ENCODE results near the gene FLOT2. TPM values are rescaled to one million over a fixed set of nuclear protein-coding genes. Genes with fewer than 3 reads are reported as not detected.

The FLOT2 gene
- total and polyA plus RNA-seq, 2 donors (not counting 1 experiment from before 2014, with no cell fraction given): 196 to 270 TPM

DNA sequence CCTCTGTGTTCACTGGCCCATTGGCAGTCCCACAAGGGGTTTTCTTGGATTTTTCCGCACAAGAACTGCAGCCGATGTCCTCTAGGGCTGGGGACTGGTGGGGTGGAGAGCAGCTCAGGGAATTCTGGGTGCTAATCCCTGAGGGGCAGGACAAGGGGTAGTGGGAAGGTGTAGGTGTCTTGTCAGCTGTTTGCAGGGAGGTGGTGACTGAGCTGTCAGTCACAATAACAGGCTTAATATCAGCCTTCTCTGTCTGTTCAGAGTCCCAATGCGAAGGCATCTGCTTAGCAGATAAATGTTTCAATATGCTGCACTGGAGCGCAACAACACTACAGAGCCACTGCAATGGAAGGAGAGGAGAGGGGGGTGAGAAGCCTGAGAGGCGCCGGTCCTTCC is 15.4 kb upstream of the FLOT2 start:
- no peak for DNase-seq

DNA sequence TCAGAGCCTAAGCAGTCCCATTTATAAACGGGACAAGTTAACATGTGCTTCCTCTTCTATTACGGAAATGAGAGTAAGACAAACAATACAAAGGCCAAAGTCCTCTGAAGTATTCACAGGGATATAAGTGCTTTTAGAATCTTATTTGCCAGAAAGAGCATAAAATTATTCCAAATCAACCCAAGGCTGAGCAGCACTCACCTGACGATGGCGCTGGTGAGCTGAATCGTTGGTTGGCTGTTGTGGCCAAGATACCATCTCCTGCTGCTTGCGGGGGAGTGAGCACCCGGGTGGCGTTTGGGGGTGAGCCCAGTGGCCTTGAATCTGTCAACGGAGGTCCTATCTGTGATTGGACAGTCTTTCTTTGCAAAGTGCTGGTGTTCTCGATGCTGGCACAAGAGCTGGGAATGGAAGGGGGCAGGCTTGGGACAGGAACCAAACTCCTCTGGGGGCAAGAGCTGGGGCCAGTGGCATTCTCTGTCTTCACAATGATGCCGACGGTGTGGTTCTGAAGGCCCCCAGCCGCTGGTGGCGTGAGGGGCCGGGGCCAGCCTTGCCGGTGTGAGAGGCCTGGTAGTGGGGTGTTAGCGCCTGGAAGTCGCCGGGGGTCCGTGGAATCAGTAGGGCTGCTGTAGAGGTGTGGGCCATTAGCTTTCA is 14.9 kb upstream of the FLOT2 start:
- H3K27ac ChIP-seq (ENCODE audit: low read length in 2 of 2): no peak overlapping the region
- no peak overlapping the region for H3K4me2 ChIP-seq (replicated peaks; ENCODE audit: low read depth, low read length, poor library complexity, severe bottlenecking)
- intact Hi-C loops (cut with micrococcal nuclease): no loop called here
- Mint-ChIP-seq H3K4me3 (no peak overlapping the region), H3K27ac (no peak overlapping the region), H3K4me1 (no peaks in the 10 kb centered on the region), H3K27me3 (no peaks in the 10 kb centered on the region), H3K9me3 (ENCODE audit: insufficient read depth) (no peaks in the 10 kb centered on the region)
- H3K4me3 ChIP-seq (ENCODE audit: control extremely low read depth in 1 of 5, extremely low read depth in 1 of 5, insufficient read depth in 1 of 5, low read depth in 2 of 5, low read length in 4 of 5): no peak overlapping the region
- no peak overlapping the region for H3K9ac ChIP-seq (ENCODE audit: low read length)
- H3K79me2 ChIP-seq (ENCODE audit: control insufficient read depth, insufficient read depth, low read length): peaks cover 3% of the 10 kb centered on the region
- 95% methylated on average over 17 of the region's 20 CpGs for WGBS (ENCODE audit: insufficient coverage)
- H3K36me3 ChIP-seq (replicated peaks in 1 of 2; ENCODE audit: control extremely low read depth in 1 of 2, control insufficient read depth in 1 of 2, extremely low read depth in 1 of 2, insufficient read depth in 2 of 2, low read length in 1 of 2): peaks cover 9 to 96% of the 10 kb centered on the region in 2 experiments
- no peaks in the 10 kb centered on the region for H3K9me3 ChIP-seq (ENCODE audit: control extremely low read depth in 1 of 3, control insufficient read depth in 2 of 3, insufficient read depth in 1 of 3, low read length in 2 of 3)
- CTCF ChIA-PET: interaction anchor here (0.8 to 8.9 kb wide), 5 partner anchors 40 to 186 kb away, joined by 3 to 91 read pairs (median 3); no protein-coding TSS in a partner anchor
- no peak overlapping the region for H2AFZ ChIP-seq (ENCODE audit: insufficient read depth, low read depth, low read length, poor library complexity, severe bottlenecking)
- H3K4me1 ChIP-seq (ENCODE audit: control insufficient read depth in 2 of 2, insufficient read depth in 2 of 2, low read length in 2 of 2): no peaks in the 10 kb centered on the region
- H3K27me3 ChIP-seq (replicated peaks in 1 of 4; ENCODE audit: control extremely low read depth in 1 of 4, control insufficient read depth in 3 of 4, insufficient read depth in 4 of 4, low read length in 3 of 4): no peaks in the 10 kb centered on the region
- ATAC-seq (ENCODE audit: low read depth): no peak
- TF ChIP-seq EZH2 (IDR thresholded peaks at IDR 0.05; ENCODE audit: borderline replicate concordance, insufficient read depth, low read depth, low read length, poor library complexity, severe bottlenecking): no peak
- TF ChIP-seq, protein P1, sequence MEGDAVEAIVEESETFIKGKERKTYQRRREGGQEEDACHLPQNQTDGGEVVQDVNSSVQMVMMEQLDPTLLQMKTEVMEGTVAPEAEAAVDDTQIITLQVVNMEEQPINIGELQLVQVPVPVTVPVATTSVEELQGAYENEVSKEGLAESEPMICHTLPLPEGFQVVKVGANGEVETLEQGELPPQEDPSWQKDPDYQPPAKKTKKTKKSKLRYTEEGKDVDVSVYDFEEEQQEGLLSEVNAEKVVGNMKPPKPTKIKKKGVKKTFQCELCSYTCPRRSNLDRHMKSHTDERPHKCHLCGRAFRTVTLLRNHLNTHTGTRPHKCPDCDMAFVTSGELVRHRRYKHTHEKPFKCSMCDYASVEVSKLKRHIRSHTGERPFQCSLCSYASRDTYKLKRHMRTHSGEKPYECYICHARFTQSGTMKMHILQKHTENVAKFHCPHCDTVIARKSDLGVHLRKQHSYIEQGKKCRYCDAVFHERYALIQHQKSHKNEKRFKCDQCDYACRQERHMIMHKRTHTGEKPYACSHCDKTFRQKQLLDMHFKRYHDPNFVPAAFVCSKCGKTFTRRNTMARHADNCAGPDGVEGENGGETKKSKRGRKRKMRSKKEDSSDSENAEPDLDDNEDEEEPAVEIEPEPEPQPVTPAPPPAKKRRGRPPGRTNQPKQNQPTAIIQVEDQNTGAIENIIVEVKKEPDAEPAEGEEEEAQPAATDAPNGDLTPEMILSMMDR (IDR thresholded peaks at IDR 0.05): no peak
- peaks cover 15% of the 10 kb centered on the region for H4K20me1 ChIP-seq (ENCODE audit: control insufficient read depth, insufficient read depth, low read length, poor library complexity, severe bottlenecking)
- DNase-seq: no peak
- POLR2A ChIA-PET: interaction anchor here (0.5 kb wide), 1 partner anchor 70 kb away, joined by 4 read pairs; the partner anchor contains the start of gene FAM222B

More for the DNA sequence above, 15.4 kb upstream of the FLOT2 start:
- Histone ChIP-seq H3K79me2 (ENCODE audit: control insufficient read depth, insufficient read depth, low read length) (peaks cover 3% of the 10 kb centered on the region), H3K4me1 (ENCODE audit: control insufficient read depth in 2 of 2, insufficient read depth in 2 of 2, low read length in 2 of 2) (no peaks in the 10 kb centered on the region), H3K9me3 (ENCODE audit: control extremely low read depth in 1 of 3, control insufficient read depth in 2 of 3, insufficient read depth in 1 of 3, low read length in 2 of 3) (no peaks in the 10 kb centered on the region), H3K4me3 (ENCODE audit: control extremely low read depth in 1 of 5, extremely low read depth in 1 of 5, insufficient read depth in 1 of 5, low read depth in 2 of 5, low read length in 4 of 5) (no peak overlapping the region), H3K27me3 (replicated peaks in 1 of 4; ENCODE audit: control extremely low read depth in 1 of 4, control insufficient read depth in 3 of 4, insufficient read depth in 4 of 4, low read length in 3 of 4) (no peaks in the 10 kb centered on the region), H4K20me1 (ENCODE audit: control insufficient read depth, insufficient read depth, low read length, poor library complexity, severe bottlenecking) (peaks cover 15% of the 10 kb centered on the region), H3K4me2 (replicated peaks; ENCODE audit: low read depth, low read length, poor library complexity, severe bottlenecking) (no peak overlapping the region), H2AFZ (ENCODE audit: insufficient read depth, low read depth, low read length, poor library complexity, severe bottlenecking) (no peak overlapping the region), H3K36me3 (replicated peaks in 1 of 2; ENCODE audit: control extremely low read depth in 1 of 2, control insufficient read depth in 1 of 2, extremely low read depth in 1 of 2, insufficient read depth in 2 of 2, low read length in 1 of 2) (peaks cover 9 to 96% of the 10 kb centered on the region in 2 experiments), H3K9ac (ENCODE audit: low read length) (no peak overlapping the region), H3K27ac (ENCODE audit: low read length in 2 of 2) (no peak overlapping the region)
- Mint-ChIP-seq H3K4me3 (no peak overlapping the region), H3K4me1 (no peaks in the 10 kb centered on the region), H3K27ac (no peak overlapping the region), H3K27me3 (no peaks in the 10 kb centered on the region), H3K9me3 (ENCODE audit: insufficient read depth) (no peaks in the 10 kb centered on the region)
- WGBS (ENCODE audit: insufficient coverage): 98% methylated on average over 4 of the region's 6 CpGs
- ChIA-PET POLR2A (interaction anchor here (0.5 kb wide), 1 partner anchor 70 kb away, joined by 4 read pairs; the partner anchor contains the start of gene FAM222B), CTCF (interaction anchor here (0.8 to 8.9 kb wide), 6 partner anchors 40 to 186 kb away, joined by 3 to 91 read pairs (median 4); partner anchors contain the start of genes NEK8 and TLCD1)
- no peak for TF ChIP-seq EZH2 (IDR thresholded peaks at IDR 0.05; ENCODE audit: borderline replicate concordance, insufficient read depth, low read depth, low read length, poor library complexity, severe bottlenecking)
- TF ChIP-seq, protein P1 (IDR thresholded peaks at IDR 0.05): no peak
- ATAC-seq (ENCODE audit: low read depth): no peak
- intact Hi-C loops (cut with micrococcal nuclease): no loop called here

All from B cell (primary cell).